Osteocyte (in vitro differentiated cells): ENCODE results near the gene C1orf35. TPM values are rescaled to one million over a fixed set of nuclear protein-coding genes. Genes with fewer than 3 reads are reported as not detected.

Experiments
- DNase-seq: peaks from one replicate; pipeline ENCODE4 v3.0.0; 2021; ENCODE audit warnings: mixed read lengths; ENCODE audit not compliant: unreplicated experiment; ENCODE audit errors: extremely low spot score
- H3K27ac Mint-ChIP-seq: one replicate; pipeline ENCODE4 v1.8.0; 2021; ENCODE audit warnings: mild to moderate bottlenecking, mixed read lengths; ENCODE audit not compliant: unreplicated experiment
- H3K27me3 Mint-ChIP-seq: one replicate; pipeline ENCODE4 v1.8.0; 2021; ENCODE audit warnings: mixed read lengths; ENCODE audit not compliant: unreplicated experiment
- H3K36me3 Mint-ChIP-seq: one replicate; pipeline ENCODE4 v1.8.0; 2021; ENCODE audit warnings: mixed read lengths; ENCODE audit not compliant: unreplicated experiment
- H3K4me1 Mint-ChIP-seq: one replicate; pipeline ENCODE4 v1.8.0; 2021; ENCODE audit warnings: mixed read lengths; ENCODE audit not compliant: unreplicated experiment
- H3K4me3 Mint-ChIP-seq: one replicate; pipeline ENCODE4 v1.8.0; 2021; ENCODE audit warnings: mild to moderate bottlenecking, moderate library complexity, mixed read lengths; ENCODE audit not compliant: unreplicated experiment
- H3K9me3 Mint-ChIP-seq: one replicate; pipeline ENCODE4 v1.8.0; 2021; ENCODE audit warnings: mixed read lengths; ENCODE audit not compliant: unreplicated experiment
- total RNA-seq: library from RNA; stranded (reverse); gene quantifications from 2 replicates; pipeline ENCODE4 v1.2.1, GENCODE V29; 2021
- TF ChIP-seq, protein P1 (sequence below): fragments of 200-600 bp; sonication (generic); IDR thresholded peaks from 2 replicates; pipeline ENCODE4 v1.5.0; 2021; ENCODE audit warnings: antibody characterized with exemption, mild to moderate bottlenecking, moderate library complexity

C1orf35 gene
- total RNA-seq, 1 donor from 2014 or later, result 13.6 TPM

DNA sequence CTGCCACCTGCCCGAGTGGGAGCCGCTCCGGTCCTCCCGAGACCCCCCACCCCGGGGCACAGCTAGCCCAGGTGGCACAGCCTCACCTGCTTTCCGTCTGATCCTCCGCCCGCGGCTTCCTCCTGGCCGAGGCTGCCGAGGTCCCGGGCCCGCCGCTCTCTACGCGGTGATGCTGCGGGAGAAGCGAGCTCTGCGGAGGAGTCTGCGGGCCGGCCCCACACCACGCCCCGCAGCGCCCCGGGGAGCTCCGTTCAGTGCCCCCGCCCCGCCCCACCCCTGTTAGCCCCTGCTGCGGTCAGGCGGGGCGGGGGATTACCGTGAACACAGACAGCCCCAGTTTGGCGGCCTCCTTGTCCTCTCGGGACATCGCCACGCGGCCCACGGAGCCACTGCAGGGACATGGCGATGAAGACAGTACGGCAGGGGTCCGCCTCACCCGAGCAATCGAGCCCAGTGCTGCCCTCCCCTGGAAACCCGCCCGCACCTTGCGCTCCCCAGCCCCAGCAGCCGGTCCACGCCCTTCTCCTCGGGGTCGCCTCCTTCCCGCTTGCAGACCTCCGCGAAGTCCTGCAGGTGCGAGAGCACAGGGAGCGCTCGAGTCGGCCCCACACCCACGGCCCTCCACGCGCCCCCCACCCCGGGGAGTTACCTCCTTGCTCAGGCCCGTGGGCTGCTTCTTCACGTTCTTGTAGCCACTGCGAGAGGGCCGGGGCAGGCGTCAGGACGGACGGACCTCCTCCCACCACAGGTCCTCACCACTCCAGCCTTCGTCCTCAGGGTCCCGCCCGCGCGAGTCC, 933 bp downstream of the C1orf35 start:
- no peaks in the 10 kb centered on the region for H3K9me3 Mint-ChIP-seq
- no peaks in the 10 kb centered on the region for H3K27me3 Mint-ChIP-seq
- peak overlapping the region; percentile 70 for H3K4me3 Mint-ChIP-seq
- TF ChIP-seq, protein P1, sequence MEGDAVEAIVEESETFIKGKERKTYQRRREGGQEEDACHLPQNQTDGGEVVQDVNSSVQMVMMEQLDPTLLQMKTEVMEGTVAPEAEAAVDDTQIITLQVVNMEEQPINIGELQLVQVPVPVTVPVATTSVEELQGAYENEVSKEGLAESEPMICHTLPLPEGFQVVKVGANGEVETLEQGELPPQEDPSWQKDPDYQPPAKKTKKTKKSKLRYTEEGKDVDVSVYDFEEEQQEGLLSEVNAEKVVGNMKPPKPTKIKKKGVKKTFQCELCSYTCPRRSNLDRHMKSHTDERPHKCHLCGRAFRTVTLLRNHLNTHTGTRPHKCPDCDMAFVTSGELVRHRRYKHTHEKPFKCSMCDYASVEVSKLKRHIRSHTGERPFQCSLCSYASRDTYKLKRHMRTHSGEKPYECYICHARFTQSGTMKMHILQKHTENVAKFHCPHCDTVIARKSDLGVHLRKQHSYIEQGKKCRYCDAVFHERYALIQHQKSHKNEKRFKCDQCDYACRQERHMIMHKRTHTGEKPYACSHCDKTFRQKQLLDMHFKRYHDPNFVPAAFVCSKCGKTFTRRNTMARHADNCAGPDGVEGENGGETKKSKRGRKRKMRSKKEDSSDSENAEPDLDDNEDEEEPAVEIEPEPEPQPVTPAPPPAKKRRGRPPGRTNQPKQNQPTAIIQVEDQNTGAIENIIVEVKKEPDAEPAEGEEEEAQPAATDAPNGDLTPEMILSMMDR, result peak; percentile 40
- H3K4me1 Mint-ChIP-seq, result peaks cover 18% of the 10 kb centered on the region
- DNase-seq, result no peak
- peaks cover 22% of the 10 kb centered on the region for H3K36me3 Mint-ChIP-seq
- H3K27ac Mint-ChIP-seq, result no peak overlapping the region

GRCh38 chr1:228101614-228101993, 1.5 kb downstream of the C1orf35 start:
- no peak for DNase-seq
- H3K4me1 Mint-ChIP-seq, result peaks cover 18% of the 10 kb centered on the region
- TF ChIP-seq, protein P1, result no peak
- H3K27me3 Mint-ChIP-seq, result no peaks in the 10 kb centered on the region
- H3K9me3 Mint-ChIP-seq, result no peaks in the 10 kb centered on the region
- peaks cover 22% of the 10 kb centered on the region for H3K36me3 Mint-ChIP-seq
- H3K4me3 Mint-ChIP-seq, result peak overlapping the region; percentile 65
- peak overlapping the region; percentile 41 for H3K27ac Mint-ChIP-seq

DNA sequence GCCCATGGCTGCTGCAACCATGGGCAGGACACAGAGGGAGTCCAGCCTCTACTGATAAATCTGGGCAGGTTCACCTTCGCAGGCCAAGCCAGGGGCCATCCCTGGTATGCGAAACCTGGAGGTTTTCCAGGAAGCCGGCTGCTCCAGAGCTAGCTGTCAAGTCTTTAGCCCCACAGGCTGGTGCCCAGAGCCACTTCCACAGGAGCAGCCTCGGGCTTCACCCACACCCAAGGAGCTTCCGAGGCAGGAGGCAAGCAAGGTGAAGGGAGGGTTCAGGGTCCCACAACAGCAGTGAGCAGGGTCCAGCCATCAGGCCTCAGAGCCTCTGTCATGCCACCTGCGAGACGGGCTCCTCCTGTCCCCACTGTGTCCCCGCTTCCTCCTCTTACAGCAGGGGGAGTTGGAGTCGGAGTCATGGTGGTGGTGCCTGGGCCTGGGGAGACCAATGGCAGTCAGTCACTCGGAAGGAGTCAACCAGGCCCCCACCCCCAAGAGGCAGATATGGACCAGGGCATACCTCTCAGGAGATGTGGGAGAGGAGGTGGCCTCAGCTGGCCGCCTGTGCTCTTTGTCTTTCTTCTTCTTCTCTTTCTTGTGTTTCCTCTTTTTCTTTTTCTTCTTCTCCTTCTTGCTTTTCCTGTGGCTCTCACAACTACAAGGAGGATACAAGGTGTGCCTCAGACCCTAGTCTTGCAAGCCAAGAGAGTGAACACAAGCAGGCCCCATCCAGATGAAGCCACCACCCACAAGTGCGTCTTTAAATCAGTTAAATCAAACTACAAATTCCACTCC, 2.1 kb downstream of the C1orf35 start:
- Mint-ChIP-seq H3K9me3 (no peaks in the 10 kb centered on the region), H3K4me1 (peaks cover 18% of the 10 kb centered on the region), H3K4me3 (peak overlapping the region; percentile 65), H3K27me3 (no peaks in the 10 kb centered on the region), H3K27ac (peak overlapping the region; percentile 41), H3K36me3 (peaks cover 20% of the 10 kb centered on the region)
- DNase-seq, result no peak
- TF ChIP-seq, protein P1, result no peak

GRCh38 chr1:228099331-228099732, 3.8 kb downstream of the C1orf35 start:
- H3K4me1 Mint-ChIP-seq, result peaks cover 16% of the 10 kb centered on the region
- no peak for DNase-seq
- no peak overlapping the region for H3K27ac Mint-ChIP-seq
- peaks cover 32% of the 10 kb centered on the region for H3K36me3 Mint-ChIP-seq
- no peak overlapping the region for H3K4me3 Mint-ChIP-seq
- TF ChIP-seq, protein P1, result no peak
- H3K27me3 Mint-ChIP-seq, result no peaks in the 10 kb centered on the region
- peaks cover 14% of the 10 kb centered on the region for H3K9me3 Mint-ChIP-seq

GRCh38 chr1:228098323-228098931, 4.7 kb downstream of the C1orf35 start:
- Mint-ChIP-seq H3K27ac (no peak overlapping the region), H3K27me3 (no peaks in the 10 kb centered on the region), H3K4me3 (no peak overlapping the region), H3K4me1 (peaks cover 11% of the 10 kb centered on the region), H3K36me3 (peaks cover 32% of the 10 kb centered on the region), H3K9me3 (peaks cover 14% of the 10 kb centered on the region)
- TF ChIP-seq, protein P1, result no peak
- DNase-seq, result no peak
